ENCODE results near the gene DLGAP4.

DNA sequence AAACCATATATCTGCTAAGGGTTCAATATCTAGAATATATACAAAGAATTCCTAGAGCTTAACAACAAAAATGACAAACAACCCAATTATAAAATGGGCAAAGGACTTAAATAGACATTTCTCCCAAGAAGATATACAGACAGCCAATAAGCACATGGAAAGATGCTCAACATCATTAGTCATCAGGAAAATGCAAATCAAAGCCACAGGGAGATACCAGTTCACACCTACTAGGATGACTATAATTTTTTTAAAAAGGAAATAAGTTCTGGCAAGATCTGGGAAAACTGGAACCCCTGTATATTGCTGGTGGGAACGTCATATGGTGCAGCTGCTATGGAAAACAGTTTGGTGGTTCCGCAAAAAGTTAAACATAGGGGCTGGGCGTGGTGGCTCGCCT, 119.0 kb downstream of the DLGAP4 start:
- TF ChIP-seq CTCF (IDR thresholded peaks at IDR 0.05) (no peak), ZFX (IDR thresholded peaks at IDR 0.05; ENCODE audit: borderline replicate concordance) (no peak)
